ENCODE results near the gene FGD2.

Gene FGD2

DNA sequence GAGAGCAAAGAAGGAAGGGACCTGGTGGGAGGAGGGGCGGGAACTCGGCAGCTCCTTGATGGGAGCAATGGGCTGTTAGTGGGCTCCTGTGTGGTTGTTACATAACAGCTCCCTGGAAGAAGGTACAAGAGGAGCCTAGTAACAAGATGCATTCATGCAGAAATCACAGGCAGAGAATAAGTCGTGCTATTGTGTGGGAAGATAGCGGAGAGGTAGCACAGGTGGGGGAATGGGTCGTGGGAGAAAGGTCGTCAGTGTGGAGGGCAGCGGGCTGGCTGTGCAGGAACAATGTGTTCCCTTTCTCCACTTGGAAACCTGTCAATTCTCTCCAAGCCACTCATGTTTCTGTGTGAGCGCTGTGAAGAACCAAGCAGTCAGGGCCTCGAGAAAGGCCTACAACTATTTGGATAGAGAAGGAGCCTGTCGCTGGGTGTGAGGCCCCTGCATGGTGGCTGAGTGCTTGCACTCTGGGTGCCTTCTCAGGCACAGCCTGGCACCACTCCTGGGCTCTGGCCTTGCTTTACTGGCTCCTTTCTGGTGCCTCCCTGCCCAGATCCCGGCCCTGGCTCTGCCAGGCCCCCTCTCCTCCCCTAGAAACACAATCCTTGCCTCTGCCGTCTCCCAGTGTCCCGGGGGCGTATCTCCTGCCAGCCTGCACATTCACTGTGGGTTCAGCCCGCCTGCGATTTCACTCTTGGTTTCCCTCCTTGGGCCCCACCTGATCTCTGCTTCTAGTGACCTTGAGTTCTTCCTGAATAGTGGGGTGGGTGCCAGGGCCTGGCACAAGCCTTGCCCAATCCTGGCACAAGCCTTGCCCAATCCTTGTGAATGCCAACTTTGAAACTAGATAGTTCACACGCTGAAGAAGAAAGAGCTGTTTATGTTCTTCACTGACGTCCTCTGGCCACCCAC, 7.4 kb upstream of the FGD2 start:
- no peak for DNase-seq (ENCODE audit: low read depth in 2 of 2)

DNA sequence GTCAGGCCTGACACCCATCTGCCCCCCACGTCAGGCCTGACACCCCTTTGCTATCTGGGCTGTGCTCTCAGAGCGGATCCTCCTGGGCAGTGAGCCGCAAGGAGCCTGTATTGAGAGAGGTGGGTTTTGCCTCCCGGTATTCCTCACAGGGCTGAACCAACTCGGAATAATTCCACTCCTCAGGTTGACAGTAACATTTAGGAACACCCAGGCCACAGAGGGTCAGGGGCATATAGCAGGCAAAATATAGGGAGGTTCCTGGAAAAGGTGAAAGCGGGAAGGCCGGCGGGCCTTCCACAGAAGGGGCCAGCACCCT, 6.8 kb upstream of the FGD2 start:
- DNase-seq (ENCODE audit: low read depth in 2 of 2): no peak

DNA sequence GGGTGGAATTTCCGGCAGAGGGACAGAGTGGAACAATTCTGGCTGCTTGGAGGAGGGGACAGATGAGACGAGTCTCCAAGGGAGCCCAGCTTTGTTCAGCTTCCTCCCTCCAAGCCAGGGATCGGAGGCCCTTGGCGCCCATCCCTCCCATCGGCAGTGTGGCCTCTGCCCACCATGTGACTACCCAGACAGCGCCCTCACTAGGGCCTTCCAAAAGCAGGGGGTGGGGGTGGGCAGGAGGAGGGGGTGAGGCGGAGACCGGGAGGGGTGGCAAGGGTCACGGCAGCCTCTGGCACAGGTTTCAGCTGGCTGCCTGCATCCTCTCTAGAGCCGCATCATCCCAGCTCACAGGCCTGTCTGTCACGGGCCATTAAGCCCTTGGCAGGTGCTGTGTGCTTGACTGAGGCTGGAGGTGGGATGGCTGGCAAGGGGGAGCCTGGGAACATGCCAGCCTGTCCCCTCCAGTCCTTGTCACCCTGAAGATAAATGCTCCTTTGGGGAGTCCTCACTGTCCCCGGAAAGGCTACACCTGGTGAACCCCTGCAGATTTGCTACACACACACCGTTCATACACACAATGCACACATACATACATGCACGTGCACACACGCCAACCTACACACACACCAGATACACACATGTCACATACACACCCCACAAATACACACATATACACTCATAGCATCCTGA, 6.2 kb upstream of the FGD2 start:
- DNase-seq (ENCODE audit: low read depth in 2 of 2): no peak

DNA sequence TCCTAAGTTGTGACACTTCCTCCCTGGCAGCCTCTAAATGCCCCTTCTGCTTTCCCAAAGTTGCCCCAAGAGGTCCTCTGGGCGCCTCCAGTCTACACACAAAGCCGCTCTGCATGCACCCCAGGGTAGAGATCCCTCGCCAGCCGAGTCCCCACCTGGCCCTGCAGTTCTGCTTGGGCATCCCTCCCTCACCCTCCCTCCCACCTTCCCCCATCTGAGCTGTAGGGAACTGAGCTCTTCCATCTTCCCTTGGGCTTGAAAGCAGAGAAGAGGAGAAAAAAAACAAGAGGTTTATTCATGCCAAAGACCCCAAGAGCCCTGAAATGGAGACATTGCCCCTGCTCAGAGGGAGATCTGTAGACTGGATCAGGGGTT, 5.7 kb upstream of the FGD2 start:
- no peak for DNase-seq (ENCODE audit: low read depth in 2 of 2)

DNA sequence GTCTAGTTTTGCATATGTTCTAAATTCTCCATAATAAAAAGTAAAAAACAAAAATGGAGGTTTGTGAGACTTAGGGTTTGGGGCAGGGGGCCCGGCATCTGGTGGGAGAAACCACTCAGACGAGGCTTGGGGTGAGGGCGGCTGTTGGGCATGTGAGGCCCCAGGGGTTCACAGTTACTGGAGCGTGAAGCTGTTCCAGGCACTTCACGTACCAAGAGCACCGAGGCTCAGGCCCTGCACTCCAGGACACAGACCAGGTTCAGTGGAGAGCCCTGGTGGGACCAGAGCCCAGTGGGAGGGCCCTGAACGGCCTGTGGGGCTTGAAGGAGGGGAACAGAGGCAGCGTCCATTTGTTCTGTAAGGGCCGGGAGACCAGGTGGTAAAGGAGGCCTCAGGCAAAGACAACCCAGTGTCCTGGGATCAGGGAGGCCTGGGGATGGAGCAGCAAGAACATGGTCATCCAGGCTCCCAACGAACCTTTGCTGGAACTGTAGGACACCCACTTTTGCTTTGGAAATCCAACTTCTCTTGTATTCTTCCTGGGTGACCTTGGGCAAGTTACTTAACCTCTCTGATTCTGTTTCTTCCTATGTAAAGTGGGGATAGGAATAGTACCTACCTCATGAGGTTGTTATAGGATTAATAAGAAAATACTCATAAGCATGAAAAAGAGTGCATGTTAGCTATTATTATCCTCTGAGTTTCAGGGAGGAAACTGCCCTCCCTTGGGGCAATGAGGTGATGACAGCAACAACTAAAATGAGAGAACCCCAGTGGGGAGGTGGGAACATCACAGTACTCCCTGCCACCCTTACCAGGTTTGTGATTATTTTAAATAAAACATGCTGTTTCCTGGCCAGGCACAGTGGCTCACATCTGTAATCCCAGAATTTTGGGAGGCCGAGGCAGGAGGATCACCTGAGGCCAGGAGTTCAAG, 1.1 kb upstream of the FGD2 start:
- DNase-seq (ENCODE audit: low read depth in 2 of 2): no peak

DNA sequence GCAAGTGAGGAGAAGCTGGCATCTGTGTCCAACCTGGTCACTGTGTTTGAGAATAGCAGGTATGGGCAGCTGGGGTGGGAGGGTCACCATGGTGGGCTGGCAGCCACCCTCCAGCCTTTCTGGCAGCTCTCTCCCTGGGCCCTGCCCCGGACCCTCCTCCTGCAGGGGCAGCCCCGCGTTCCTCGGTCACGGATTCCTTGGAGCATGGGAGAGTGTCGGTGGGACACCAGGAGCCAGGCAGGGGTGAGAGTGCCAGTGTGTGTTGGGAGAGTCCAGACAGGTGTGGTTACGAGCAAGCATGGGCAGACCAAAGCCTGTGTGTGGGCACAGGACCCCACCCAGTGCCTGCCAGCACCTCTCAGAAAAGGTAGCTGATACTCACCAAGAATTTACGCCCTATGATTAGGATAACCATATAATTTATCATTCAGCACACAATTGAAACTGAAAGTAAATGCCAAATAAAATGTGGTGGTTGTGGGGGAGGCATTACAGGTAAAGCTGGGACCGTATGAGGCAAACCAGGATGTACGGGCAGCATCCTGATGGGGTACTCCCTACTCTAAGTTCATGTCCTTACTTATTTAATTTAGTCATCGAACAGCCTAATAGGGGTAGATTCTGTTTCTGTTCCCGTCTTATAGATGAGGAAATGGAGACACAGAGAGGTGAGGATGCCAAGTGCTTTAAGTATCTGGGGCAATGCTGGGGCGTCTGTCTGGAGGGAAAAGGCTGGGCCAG, 542 bp downstream of the FGD2 start:
- no peak for DNase-seq (ENCODE audit: low read depth in 2 of 2)

DNA sequence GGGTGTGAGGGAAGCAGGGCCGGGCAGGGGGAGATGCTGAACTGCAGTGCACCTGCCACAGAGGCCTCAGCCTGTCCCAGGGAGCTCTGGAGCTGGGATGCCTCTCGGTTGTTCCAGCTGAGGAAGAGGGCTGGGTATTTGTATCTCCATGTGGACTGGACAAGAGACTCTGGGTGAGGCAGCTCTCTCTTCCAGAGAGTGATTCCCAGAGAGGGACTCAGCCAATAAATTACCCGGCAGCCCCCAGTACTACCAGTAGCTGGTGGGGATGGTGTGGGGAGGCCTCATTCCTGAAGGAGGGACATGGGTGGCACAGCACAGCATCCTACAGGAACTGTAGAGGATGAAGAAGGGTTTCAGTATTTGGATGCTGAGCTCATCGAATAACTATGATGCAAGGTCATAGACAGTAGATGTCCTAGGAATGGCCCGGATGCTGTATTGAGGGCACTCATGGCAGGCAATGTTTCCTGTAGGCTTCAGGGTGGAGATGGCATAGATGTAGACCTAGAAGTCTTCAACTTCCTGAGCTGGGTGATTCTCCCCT, 1.4 kb downstream of the FGD2 start:
- DNase-seq (ENCODE audit: low read depth in 2 of 2): no peak

DNA sequence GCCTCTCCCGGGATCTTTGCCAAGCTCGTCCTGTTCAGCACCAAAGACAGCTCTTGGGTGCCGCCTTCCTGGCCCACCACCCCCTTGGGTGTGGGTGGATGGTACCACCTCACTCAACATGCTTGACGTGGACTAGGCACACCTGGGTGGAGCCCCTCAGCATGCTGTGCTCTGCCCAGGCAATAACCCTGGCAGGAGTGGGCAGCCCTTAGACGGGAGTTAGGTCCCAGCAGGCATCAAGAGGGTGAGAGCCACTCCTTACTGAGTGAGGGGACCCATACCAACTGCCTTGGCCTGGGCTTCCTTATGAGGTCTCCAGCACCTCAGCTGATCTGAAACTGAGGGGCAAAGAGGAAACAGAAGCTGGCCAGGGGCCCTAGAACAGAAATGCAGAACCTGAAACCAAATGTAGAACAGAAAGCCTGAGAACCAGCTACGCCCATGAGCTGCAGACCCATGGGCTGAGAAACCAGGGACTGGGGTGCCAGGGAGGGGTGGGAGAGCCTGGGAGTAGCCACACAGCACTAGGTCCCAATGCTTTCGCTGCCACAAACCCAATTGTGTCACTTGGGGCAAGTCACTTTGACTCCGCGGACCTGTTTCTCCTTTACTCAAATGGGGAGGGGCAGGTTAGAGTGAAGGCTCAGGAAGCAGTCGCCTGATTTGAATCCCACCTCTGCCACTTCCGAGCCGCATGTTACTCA, 2.0 kb downstream of the FGD2 start:
- no peak for DNase-seq (ENCODE audit: low read depth in 2 of 2)

DNA sequence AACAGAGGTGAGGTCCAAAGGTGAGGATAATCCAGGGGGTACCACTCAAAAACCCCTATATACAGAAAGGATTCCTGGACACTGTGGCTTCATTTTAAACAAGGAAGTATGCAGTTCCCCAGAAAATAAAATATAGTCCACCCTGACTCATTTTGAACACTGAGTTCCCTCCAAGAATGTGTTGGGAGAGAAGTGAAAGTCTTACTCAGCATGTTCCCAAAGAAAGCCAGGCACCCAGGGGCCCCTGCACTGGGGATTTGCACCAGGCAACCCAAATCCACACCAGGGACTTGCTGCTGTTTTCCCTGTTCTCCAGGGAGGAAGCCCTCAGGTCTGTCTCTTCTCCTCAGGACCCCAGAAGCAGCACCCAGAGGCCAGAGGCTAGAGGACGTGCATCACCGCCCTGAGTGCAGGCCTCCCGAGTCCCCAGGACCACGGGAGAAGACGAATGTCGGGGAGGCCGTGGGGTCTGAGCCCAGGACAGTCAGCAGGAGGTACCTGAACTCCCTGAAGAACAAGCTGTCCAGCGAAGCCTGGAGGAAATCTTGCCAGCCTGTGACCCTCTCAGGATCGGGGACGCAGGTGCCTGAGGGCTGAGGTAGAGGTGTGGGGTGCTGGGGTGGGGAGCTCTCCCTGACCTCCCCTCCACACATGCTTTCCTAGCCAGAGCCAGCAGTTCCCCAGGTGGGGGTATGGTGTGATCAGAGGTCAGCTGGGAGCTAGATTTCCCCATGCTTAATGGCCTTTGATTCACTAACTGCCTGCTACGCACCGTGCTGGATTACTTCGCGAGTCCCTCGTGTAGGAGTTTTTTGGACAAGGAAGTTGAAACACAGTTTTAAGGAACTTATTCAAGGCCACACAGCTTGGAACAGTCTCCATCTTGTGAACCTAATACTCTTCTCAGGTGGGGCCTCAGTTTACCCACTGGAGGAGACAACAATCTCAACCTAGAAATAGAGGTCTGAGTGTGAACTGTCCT, 3.3 kb downstream of the FGD2 start:
- DNase-seq (ENCODE audit: low read depth in 2 of 2): no peak

DNA sequence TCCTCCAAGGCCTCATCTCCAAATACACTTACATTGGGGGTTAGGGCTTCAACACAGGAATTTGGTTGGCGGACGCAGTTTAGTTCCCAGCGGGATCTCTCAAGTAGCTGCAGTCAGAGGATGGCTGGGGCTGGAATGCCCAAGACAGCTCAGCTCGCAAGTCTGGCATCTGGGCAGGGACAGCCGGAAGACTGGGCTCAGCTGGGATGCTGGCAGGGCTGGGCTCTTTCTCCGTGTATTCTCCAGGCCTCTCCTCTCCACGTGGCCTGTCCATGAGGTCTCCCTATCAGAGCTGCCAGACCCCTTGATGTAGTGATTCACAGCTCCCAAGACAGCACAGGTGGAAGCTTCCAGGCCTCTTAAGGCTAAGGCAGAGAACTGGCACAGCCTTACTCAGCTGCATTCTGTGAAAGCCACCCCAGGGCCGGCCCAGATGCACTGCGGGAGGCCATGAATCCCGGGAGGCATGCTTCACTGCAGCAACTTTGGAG, 5.0 kb downstream of the FGD2 start:
- DNase-seq (ENCODE audit: low read depth in 2 of 2): no peak

DNA sequence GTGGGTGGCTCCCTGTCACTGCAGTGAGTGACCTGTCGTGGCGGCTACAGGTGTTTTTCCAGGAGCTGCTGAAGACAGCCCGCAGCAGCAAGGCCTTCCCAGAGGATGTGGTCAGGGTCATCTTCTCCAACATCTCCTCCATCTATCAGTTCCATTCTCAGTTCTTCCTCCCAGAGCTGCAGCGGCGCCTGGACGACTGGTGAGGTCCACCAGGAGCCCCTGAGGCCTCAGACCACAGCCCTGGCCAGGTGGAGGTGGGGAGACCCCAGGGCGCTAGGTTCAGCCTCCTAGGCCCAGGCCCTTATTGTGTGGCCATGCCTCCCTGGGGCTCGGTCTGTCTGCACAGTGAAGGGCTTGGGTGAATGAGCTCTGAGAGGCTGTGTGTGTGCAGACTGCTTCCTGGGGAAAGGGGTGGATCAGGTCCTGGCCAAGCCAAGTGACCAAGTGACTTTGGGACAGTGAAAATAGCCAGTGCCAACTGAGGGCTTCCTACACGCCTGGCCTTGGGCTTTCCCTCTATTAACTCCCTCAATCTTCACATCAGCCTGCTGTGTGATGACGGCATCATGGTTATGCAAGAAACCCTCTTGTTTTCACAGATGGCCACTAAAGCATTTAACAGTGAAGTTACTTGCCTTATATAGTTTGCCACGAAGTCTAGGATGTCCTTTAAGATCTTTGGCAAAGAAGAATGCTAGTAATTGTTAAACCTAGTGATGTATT, 6.4 kb downstream of the FGD2 start:
- no peak for DNase-seq (ENCODE audit: low read depth in 2 of 2)

DNA sequence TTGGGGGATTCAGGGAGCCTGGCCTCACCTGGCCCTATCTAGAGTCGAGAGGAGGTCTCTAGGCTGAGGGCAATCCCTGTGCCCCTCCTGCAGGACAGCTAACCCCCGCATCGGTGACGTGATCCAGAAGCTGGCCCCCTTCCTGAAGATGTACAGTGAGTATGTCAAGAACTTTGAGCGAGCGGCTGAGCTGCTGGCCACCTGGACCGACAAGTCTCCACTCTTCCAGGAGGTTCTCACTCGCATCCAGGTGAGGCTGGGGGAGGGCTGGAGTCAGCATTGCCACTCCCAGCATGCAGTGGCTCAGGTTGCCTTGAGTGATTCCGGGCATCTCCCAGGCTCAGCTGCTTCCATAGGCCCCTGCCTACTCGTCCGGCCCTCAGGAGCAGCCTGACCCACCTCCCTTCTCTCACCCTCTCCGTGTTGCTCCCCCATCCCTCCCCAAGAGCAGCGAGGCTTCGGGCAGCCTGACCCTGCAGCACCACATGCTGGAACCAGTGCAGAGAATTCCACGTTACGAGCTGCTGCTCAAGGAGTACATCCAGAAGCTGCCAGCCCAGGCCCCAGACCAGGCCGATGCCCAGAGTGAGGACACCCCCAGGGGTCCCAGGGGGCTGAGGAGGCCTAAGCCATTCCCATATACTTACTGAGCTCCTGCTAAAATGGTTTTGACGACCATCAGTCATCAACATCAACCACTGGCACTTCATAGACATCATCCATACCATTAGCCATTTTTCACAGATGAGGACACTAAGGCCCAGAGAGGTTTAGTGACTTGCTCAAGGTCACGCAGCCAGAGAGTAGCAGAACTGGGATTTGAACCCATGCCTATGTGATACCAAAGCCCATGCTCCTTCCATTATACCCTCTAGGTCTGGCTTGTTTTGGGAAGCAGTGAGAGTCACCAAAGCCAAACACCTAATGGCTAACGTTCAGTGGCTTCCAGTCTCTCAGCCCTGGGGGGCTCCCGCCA, 8.3 kb downstream of the FGD2 start:
- DNase-seq (ENCODE audit: low read depth in 2 of 2): no peak

DNA sequence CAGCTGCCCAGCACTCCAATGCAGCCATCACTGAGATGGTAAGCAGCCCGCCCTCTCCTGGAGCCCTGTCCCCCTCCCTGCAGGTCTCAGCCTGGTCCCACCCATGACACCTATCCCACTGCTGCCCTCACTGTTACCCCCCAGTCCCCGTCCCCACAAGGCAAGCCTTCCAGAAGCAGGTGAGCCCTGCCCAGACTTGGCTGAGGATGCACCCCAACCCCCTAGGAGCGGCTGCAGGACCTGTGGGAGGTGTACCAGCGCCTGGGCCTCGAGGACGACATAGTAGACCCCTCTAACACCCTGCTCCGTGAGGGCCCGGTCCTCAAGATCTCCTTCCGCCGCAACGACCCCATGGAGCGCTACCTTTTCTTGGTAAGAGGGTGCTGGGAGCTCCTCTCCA, 9.2 kb downstream of the FGD2 start:
- DNase-seq (ENCODE audit: low read depth in 2 of 2): no peak

DNA sequence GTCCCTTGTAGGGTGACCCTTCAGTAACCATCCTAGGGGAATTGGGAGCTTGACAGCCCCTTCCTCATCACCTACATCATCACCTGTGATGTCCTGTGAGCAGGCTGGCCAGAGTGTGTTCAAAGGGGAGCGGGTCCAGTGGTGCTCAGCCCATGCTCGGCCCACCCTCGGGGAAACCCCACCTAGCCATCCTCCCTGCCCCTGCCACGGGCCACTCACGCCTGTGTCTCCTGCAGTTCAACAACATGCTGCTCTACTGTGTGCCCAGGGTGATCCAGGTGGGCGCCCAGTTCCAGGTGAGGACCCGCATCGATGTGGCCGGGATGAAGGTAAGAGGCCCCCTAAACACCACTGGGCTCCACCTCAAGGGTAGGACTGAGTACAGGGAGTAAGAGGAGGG, 10.1 kb downstream of the FGD2 start:
- no peak for DNase-seq (ENCODE audit: low read depth in 2 of 2)

DNA sequence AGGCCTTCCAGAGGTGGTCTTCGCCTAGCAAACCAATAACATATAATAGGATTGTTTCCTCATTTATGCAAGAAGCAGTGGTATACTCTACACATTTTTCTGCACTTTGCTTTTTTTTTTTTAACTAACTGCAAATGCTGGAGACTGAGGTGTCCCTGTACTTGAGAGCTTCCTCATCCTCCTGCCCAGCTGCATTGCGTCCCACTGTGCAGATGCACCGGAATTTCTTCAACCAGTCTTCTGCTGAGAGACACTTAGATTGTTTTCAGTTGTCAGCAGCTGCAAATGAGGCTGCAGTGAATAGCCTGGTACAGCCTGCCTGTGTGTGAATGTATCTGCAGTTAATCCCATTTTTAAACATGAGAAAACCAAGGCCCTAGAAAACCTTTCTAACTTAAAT, 11.5 kb downstream of the FGD2 start:
- DNase-seq (ENCODE audit: low read depth in 2 of 2): no peak

DNA sequence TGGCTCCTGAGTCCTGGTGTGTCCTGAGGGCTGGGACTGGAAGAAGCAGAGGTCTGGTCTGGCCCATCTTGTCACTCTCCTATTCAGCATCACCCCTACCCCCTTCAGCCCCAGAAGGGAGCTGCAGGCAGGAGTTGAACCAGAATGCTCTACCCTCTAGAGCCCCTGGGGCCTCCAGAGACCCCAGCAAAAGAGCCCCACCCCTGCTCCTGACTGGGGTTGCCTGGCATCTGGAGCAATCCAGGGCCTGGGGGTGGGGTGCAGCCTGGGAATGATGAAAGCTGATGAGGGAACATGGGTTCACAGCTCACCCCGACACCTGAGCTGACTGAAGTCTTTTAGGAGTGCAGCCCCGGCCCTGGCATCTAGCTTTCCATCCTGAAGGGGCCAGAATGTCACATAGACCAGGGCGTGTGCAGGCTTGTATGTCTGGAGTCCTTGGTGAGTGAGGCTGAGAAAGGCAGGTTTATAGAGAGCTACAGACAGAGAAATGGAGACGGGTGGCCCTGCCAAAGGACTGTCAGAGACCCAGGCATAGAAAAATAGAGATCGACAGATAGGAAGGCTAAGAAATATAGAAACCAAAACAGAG, 12.2 kb downstream of the FGD2 start:
- no peak for DNase-seq (ENCODE audit: low read depth in 2 of 2)

Measured in stimulated activated CD8-positive, alpha-beta memory T cell treated with anti-CD3 and anti-CD28 coated beads, Interleukin-2, amount 100 ng/mL, for 48 hours (primary cell).